DMS53 (cell line): Measurements from ENCODE around the gene TNFSF13B.
"Not testable (repeated sequence)": the region's sequence is repeated elsewhere in the genome, so short reads cannot be mapped to it uniquely, and the experiment has no call there.

Experiments
- DNase-seq: peaks from one replicate; lab custom pipeline; 2025; lab: John Stamatoyannopoulos, UW

The TNFSF13B gene

GRCh38 chr13:108281901-108282300, 12.4 kb downstream of the TNFSF13B start:
- no peak for DNase-seq

DNA sequence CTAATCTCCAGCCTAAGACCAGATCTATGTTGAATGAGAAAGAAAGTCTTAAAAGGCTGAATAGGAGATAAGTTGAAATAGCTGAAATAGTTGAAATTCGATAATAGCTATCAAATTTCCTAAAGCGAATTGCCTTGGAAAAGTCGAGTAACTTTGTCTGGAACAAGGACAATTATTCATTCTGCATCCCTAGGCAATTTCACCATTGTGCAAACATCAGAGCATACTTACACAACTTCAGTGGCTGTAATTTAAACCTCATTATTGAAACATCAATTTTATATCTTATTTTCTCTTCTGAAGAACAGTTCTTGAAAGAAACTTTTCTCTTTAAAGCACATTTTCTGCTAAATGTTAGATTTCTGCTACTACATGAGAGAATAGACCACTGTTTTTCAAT, 13.6 kb downstream of the TNFSF13B start:
- no peak for DNase-seq

DNA sequence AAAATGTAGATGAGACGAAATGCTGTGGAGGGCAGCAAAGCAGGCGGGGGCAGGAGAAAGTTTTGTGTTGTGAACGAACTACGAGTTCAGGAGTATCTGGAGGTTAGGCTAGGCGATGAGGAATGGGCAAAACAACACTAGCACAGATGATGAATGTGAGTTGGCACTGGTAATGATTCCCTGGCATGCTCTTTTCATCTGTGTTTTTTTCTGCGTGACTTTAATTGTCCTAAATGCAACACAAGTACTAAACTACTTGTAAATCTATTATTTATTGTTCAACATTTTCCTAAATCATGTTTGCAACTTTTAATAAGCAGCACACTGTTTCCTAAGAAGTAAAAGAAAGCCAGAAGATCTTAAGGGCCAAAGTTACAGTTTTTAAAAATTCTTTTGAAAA, 19.2 kb downstream of the TNFSF13B start:
- DNase-seq, result no peak

GRCh38 chr13:108289819-108290218, 20.3 kb downstream of the TNFSF13B start:
- DNase-seq, result no peak

DNA sequence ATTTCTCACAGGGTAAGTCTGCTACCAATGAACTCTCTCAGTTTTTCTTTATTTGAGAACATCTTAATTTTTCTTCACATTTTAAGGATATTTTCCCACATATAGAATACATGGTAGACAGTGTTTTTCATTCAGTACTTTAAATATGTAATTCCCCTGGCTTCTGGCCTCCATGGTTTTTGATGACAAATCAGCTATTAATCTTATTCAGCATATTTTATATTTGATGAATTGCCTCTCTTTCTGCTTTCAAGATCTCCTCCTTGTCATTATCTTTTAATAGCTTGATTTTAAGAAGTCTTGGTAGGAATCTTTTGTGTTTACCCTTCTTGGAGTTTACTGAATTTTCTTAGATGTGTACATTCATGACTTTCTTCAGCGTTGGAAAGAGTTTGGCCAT, 27.6 kb downstream of the TNFSF13B start:
- no peak for DNase-seq

DNA sequence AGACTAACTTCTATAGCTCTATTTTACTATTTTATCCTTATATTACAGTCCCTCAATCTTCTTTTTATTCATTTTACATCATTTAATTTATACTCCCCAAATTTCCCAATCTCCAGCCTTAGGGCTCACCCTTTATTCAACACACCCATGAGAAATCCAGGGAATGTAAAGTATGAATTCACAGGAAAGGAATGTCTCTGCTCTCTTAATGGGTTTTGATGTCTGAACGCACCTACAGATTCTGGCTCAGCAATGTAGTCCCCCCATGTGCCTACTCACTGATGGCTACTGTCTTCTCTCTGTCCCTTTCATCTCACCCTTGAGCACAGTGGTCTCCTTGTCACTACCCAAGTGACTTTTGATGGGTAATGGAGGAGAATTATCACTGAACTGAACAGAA, 32.8 kb downstream of the TNFSF13B start:
- DNase-seq, result no peak

DNA sequence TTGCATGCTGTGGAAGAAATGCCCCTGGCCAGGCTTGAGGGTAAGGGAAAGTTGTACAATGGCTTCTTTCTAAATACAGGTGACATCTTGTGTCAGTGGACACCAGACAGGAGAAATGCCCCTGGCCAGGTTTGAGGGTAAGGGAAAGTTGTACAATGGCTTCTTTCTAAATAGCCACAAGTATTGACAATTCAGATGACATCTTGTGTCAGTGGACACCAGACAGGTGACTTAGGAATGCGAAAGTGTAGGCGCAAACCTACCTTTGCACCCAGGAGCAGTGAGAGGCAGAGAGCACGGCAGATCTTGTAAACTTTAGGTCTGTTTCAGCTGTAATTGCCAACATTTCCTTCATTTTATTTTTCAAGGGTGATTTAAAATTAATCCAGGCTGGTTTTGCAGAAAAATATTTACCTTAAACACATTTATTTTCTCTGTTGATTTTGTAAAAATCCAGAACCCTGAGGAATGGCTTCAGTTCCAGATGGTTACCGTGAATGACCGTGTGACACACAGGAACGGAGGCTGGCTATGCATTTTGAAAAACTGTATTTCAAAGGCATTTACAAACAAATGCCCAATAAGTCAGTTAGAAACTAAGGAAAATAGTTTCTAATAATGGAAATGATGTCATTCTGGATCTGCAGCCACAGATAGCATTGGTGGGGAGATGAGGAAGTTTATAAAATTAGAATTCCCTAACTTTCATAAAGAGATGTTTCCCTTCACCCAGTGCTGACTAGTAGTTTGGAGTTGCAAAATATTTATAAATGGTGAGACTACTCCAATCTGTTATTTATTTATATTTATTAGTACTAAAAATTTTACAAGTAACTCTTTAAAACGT, 34.9 kb downstream of the TNFSF13B start:
- no peak for DNase-seq

- DNase-seq, result no peak
These were observed 36.1 kb downstream of the TNFSF13B start for GRCh38 chr13:108305655-108306054.

GRCh38 chr13:108306860-108307259, 37.3 kb downstream of the TNFSF13B start:
- DNase-seq, result no peak

DNA sequence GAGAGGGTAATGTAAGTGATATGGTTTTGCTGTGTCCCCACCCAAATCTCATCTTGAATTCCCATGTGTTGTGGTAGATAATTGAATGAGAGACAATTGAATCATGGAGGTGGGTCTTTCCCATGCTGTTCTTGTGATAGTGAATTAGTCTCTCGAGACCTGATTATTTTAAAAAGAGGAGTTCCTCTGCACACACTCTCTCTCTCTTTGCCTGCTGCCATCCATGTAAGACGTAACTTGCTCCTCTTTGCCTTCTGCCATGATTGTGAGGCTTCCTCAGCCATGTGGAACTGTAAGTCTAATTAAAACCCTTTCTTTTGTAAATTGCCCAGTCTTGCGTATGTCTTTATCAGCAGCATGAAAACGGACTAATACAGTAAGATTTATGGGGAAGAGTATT, 42.1 kb downstream of the TNFSF13B start:
- DNase-seq, result not testable (repeated sequence)

- no peak for DNase-seq
These were observed 43.9 kb downstream of the TNFSF13B start for GRCh38 chr13:108313382-108313781.

DNA sequence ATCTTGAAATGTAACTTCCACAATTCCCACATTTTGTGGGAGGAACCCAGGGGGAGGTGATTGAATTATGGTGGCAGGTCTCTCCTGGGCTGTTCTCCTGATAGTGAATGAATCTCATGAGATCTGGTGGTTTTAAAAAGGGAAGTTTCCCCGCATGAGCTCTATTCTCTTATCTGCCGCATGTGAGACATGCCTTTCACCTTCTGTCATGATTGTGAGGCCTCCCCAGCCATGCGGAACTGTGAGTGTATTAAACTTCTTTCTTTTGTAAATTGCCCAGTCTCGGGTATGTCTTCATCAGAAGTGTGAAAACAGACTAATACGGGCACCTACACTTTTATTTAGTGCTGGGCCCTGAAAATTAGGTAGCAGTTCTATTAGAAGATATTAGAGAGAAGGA, 45.8 kb downstream of the TNFSF13B start:
- no peak for DNase-seq

- no peak for DNase-seq
These were observed 46.5 kb downstream of the TNFSF13B start for GRCh38 chr13:108315991-108316390.

GRCh38 chr13:108316413-108316812, 46.9 kb downstream of the TNFSF13B start:
- DNase-seq, result no peak

- peak; percentile 39 for DNase-seq
These were observed 52.8 kb downstream of the TNFSF13B start for GRCh38 chr13:108322206-108322824.

DNA sequence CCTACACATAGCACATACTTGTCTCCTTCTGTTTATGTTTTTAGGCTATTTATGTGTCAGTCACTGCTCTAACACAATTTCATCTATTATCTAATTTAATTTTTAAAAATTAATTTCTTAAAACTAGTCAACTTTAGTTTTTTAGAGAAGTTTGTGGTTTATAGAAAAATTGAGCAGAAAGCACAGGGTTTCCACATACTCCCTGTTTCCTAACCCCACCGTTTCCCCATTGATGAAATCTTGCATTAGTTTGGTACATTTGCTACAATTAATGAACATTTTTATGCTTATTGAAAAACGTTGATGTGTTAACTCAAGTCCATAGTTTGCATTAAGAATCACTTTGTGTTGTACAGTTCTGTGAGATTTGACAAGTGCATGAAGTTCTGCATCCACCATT, 53.5 kb downstream of the TNFSF13B start:
- no peak for DNase-seq

DNA sequence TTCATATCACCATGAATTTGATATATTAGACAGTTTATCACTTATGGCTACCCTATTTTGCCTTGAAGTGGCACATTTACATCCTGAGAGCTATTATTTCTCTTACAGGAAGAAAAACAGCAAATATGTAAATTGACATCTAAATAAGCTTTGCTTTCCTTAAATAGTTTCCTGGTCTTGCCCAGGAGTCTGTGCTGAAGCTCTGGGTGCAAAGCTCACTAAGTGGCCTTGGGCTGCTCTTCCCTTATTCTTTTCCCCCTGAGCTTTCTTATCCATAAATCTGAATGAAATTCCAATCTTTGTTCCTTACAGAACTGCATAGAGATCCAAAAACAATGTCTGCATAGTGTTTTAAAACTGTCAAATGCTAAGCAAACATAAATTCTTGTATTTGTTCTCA, 56.3 kb downstream of the TNFSF13B start:
- DNase-seq, result peak; percentile 8

DNA sequence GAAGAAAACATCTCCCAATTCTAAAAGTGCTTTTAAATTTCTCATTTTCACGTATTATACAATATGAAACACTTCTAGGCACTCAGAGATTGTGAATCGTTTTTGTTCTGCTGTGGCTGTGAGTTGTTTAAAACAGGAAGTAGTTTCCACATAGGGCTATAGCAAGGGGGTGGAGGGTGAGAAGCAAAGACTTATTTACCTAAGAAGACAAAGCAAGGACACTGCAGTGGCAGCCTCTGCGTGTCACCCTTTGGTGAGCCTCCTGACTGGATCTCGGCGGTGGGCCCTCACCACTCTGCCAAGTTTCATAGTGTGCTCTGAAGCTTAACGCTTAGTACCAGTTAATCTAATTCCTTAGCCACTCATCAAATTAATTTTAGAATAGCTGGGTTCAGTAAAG, 56.8 kb downstream of the TNFSF13B start:
- DNase-seq, result peak; percentile 70

DNA sequence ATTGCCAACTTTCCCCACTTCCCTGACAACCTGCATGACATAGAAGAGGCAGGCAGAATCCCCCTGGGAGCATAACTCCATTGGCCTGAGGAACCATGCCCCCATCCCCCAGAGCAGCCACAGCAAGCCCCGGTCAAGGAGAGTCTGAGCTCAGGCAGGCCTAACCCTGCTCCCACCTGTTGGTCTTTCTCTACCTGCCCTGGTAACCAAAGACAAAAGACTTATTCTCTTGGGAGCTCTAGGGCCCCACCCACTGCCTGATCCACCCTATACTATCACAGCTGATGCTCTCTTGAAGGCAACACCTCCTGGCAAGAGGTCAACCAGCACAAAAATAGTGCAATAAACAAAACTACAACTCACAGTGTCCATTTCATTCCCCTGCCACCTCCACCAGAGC, 59.3 kb downstream of the TNFSF13B start:
- no peak for DNase-seq

GRCh38 chr13:108332791-108333190, 63.3 kb downstream of the TNFSF13B start:
- DNase-seq, result no peak

GRCh38 chr13:108342369-108343289, 73.1 kb downstream of the TNFSF13B start:
- DNase-seq, result peak; percentile 32

- no peak for DNase-seq
These were observed 75.5 kb downstream of the TNFSF13B start for GRCh38 chr13:108345016-108345415.

DNA sequence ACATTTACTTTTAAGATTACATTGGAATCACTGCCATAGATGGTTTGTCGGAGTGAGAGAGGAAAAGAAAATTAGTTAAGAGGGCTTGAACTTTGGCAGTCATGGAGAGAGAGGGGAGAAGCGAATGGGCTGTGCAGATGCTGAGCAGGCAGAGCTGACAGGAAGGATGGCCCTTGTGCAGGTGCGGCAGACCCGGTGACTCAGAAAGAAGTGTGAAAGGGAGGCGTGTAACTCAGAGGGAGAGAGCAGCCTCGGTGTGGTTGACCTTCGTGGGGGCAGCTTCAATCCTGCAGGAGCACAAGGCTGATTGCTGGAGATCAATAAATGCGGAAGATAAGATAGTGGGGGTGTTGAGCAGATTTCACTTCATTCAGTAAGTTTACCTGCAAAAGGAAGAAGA, 76.9 kb downstream of the TNFSF13B start:
- peak; percentile 2 for DNase-seq
